Measurements from ENCODE around the gene RTN3.

DNA sequence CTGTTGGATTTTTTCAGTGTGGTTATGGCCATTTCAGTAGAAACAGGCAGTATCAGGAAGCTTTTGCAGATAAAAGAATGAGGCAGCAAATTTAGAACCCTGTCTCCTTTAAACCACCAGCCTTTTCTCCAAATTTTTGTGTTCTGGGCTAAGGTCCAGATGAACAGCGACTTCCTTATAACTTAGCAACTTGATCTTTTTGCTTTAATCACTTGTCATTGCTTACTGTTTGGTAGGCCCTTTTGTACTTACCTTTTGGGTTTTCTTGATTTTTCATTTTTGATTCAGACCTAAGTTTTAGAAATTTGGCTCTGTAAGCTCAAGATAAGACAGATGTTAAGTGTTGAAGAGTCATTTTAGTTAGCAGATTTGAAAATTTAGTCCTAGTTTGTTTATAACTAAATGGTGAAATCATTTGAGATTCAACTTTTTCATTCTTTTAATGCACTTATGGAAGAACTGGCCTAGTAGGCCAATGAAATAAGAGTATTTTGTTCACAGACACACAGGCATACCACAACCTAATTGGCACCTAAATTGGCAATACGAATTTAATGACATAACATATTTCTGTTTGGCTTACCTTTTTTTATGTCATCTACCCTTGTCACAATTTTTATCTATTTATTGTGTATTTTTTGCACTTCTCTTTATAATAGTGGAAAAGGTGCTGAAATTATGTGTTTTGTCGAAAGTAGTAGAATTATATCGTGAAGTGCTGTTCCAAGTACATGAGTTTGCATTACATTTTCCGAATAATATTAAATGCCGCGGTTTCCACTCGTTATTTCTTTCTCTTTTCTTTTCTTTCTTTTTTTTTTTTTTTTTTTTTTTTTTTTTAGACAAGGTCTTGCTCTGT lies 2.1 kb downstream of the RTN3 start:
- TF ChIP-seq, protein P1, sequence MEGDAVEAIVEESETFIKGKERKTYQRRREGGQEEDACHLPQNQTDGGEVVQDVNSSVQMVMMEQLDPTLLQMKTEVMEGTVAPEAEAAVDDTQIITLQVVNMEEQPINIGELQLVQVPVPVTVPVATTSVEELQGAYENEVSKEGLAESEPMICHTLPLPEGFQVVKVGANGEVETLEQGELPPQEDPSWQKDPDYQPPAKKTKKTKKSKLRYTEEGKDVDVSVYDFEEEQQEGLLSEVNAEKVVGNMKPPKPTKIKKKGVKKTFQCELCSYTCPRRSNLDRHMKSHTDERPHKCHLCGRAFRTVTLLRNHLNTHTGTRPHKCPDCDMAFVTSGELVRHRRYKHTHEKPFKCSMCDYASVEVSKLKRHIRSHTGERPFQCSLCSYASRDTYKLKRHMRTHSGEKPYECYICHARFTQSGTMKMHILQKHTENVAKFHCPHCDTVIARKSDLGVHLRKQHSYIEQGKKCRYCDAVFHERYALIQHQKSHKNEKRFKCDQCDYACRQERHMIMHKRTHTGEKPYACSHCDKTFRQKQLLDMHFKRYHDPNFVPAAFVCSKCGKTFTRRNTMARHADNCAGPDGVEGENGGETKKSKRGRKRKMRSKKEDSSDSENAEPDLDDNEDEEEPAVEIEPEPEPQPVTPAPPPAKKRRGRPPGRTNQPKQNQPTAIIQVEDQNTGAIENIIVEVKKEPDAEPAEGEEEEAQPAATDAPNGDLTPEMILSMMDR (IDR thresholded peaks at IDR 0.05), result no peak
- TF ChIP-seq POLR2A (IDR thresholded peaks at IDR 0.05) (no peak), EP300 (IDR thresholded peaks at IDR 0.05) (no peak)
